ENCODE data around the gene GSK3A.
"Not testable (repeated sequence)": the region's sequence is repeated elsewhere in the genome, so short reads cannot be mapped to it uniquely, and the experiment has no call there.

The GSK3A gene

DNA sequence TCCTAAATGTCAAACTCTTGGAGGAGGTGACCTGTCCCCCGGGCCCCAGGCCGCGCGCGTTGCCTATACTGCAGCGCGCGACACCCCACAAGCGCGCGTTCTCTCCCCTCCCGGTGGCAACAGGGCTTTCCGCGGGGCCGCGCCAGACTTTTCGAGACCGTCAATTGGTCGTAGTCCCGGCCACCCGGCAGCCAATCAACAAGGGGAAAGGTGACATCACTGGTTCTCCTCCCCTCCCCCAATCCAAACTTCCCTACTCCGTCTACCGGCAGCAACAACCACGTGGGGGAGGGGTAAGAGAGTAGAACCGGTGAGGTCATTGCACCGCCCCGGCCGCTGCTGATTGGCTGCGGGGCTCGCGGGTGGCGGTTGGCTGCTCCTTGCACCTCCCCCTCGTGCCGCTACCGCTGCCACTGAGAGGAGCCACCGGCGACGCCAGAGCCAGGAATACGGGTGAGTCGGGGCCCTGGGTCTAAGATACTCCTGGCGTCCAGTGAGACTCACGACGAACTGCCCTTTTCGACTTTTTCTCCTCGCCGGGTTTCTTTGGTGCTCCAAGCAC lies 25.8 kb upstream of the GSK3A start:
- Histone ChIP-seq H3K27me3 (replicated peaks; ENCODE audit: control insufficient read depth, insufficient read depth, low read length, poor library complexity, severe bottlenecking) (no peaks in the 10 kb centered on the region), H3K36me3 (ENCODE audit: control insufficient read depth, insufficient read depth, low read length) (peaks cover 15% of the 10 kb centered on the region), H3K4me1 (ENCODE audit: control insufficient read depth, insufficient read depth, low read length, poor library complexity, severe bottlenecking) (peaks cover 26% of the 10 kb centered on the region), H3K9me3 (ENCODE audit: control insufficient read depth, low read length) (no peaks in the 10 kb centered on the region), H3K27ac (ENCODE audit: insufficient read depth, low read length, poor library complexity, severe bottlenecking) (peak overlapping the region; percentile 99), H3K4me3 (ENCODE audit: insufficient read depth, low read depth, low read length, poor library complexity, severe bottlenecking) (peak overlapping the region; percentile 63)
- peak; percentile 97 to 99 (median 99) for DNase-seq

DNA sequence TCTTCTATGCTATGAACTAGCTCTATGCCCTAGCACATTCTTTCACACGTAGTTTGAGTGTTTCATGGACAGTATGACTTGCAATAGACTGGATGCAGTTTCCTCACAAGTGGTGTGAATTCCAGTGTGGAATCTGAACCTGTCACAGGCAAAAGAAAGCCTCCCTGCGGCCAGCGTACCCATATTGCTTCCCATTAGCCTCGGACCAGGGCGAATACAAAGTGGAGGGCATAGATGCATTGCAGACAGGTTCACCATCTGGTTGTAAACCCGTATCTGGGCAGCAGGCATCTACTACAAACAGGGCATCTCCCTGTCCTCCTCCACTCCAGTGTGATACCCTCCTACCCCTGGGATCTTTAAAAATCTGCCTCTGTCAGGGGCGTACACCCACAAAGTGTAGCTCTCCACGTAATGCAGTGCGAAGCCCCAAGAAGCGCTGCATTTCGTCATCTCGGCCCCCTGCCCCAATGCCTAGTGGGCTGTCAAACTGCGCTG lies 25.3 kb upstream of the GSK3A start:
- peak overlapping the region; percentile 63 for H3K4me3 ChIP-seq (ENCODE audit: insufficient read depth, low read depth, low read length, poor library complexity, severe bottlenecking)
- DNase-seq, result no peak
- H3K9me3 ChIP-seq (ENCODE audit: control insufficient read depth, low read length), result no peaks in the 10 kb centered on the region
- peaks cover 26% of the 10 kb centered on the region for H3K4me1 ChIP-seq (ENCODE audit: control insufficient read depth, insufficient read depth, low read length, poor library complexity, severe bottlenecking)
- peak overlapping the region; percentile 99 for H3K27ac ChIP-seq (ENCODE audit: insufficient read depth, low read length, poor library complexity, severe bottlenecking)
- H3K36me3 ChIP-seq (ENCODE audit: control insufficient read depth, insufficient read depth, low read length), result peaks cover 10% of the 10 kb centered on the region
- no peaks in the 10 kb centered on the region for H3K27me3 ChIP-seq (replicated peaks; ENCODE audit: control insufficient read depth, insufficient read depth, low read length, poor library complexity, severe bottlenecking)

DNA sequence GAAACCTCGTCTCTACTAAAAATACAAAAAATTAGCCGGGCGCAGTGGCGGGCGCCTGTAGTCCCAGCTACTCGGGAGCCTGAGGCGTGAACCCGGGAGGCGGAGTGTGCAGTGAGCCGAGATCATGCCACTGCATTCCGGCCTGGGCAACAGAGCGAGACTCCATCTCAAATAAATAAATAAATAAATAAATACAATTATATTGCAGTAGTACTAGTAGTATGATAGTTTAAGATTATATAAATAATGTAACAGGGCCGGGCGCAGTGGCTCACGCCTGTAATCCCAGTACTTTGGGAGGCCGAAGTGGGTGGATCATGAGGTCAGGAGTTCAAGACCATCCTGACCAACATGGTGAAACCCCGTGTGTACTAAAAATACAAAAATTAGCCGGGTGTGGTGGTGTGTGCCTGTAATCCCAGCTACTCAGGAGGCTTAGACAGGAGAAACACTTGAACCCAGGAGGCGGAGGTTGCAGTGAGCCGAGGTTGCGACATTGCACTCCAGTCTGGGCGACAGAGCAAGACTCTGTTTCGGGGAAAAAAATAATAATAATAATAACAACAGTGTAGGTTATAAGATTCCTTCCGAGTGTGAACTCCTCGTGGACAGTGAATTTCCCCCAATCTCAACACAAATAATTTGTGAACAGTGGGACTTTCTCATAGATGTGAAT lies 24.7 kb upstream of the GSK3A start:
- H3K27me3 ChIP-seq (replicated peaks; ENCODE audit: control insufficient read depth, insufficient read depth, low read length, poor library complexity, severe bottlenecking); DNase-seq; H3K9me3 ChIP-seq (ENCODE audit: control insufficient read depth, low read length); H3K4me3 ChIP-seq (ENCODE audit: insufficient read depth, low read depth, low read length, poor library complexity, severe bottlenecking); H3K36me3 ChIP-seq (ENCODE audit: control insufficient read depth, insufficient read depth, low read length): not testable (repeated sequence)
- H3K27ac ChIP-seq (ENCODE audit: insufficient read depth, low read length, poor library complexity, severe bottlenecking), result peak overlapping the region; percentile 99
- peaks cover 26% of the 10 kb centered on the region for H3K4me1 ChIP-seq (ENCODE audit: control insufficient read depth, insufficient read depth, low read length, poor library complexity, severe bottlenecking)

DNA sequence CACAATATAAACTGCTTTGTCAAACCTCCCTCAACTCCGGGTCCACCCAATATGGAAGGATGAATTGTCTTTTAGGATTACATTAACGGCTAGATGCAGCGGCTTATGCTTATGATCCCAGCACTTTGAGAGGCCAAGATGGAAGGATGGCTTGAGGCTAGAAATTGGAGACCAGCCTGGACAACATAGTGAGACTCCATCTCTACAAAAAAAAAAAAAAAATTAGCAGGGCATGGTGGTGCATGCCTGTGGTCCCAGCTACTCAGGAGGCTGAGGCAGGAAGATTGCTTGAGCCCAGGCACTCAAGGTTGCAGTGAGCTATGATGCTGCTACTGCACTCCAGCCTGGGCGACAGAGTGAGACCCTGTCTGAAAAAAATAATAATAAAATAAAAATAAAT lies 23.7 kb upstream of the GSK3A start:
- not testable (repeated sequence) for H3K9me3 ChIP-seq (ENCODE audit: control insufficient read depth, low read length); DNase-seq; H3K27me3 ChIP-seq (replicated peaks; ENCODE audit: control insufficient read depth, insufficient read depth, low read length, poor library complexity, severe bottlenecking); H3K27ac ChIP-seq (ENCODE audit: insufficient read depth, low read length, poor library complexity, severe bottlenecking); H3K4me3 ChIP-seq (ENCODE audit: insufficient read depth, low read depth, low read length, poor library complexity, severe bottlenecking); H3K36me3 ChIP-seq (ENCODE audit: control insufficient read depth, insufficient read depth, low read length)
- H3K4me1 ChIP-seq (ENCODE audit: control insufficient read depth, insufficient read depth, low read length, poor library complexity, severe bottlenecking), result peaks cover 22% of the 10 kb centered on the region

DNA sequence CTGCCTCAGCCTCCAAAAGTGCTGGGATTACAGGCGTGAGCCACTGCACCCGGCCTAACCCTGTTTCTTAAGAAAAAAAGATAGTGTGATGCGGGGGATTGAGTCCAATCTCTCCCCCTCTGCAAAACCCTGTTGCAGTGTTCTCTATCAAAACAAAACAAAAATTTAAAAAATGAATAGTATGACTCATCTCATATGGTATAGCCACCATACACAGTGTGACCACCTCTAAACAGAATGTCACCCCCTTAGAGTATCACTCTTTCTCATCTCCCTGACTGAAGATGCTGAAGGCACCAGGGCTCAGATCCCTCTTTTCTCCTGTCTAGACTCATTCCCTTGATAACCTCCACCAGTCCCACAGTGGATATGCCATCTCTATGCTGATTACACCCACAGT lies 19.4 kb upstream of the GSK3A start:
- no peak overlapping the region for H3K27ac ChIP-seq (ENCODE audit: insufficient read depth, low read length, poor library complexity, severe bottlenecking)
- H3K4me1 ChIP-seq (ENCODE audit: control insufficient read depth, insufficient read depth, low read length, poor library complexity, severe bottlenecking), result no peaks in the 10 kb centered on the region
- no peaks in the 10 kb centered on the region for H3K27me3 ChIP-seq (replicated peaks; ENCODE audit: control insufficient read depth, insufficient read depth, low read length, poor library complexity, severe bottlenecking)
- no peaks in the 10 kb centered on the region for H3K9me3 ChIP-seq (ENCODE audit: control insufficient read depth, low read length)
- no peak for DNase-seq
- no peaks in the 10 kb centered on the region for H3K36me3 ChIP-seq (ENCODE audit: control insufficient read depth, insufficient read depth, low read length)
- no peak overlapping the region for H3K4me3 ChIP-seq (ENCODE audit: insufficient read depth, low read depth, low read length, poor library complexity, severe bottlenecking)

DNA sequence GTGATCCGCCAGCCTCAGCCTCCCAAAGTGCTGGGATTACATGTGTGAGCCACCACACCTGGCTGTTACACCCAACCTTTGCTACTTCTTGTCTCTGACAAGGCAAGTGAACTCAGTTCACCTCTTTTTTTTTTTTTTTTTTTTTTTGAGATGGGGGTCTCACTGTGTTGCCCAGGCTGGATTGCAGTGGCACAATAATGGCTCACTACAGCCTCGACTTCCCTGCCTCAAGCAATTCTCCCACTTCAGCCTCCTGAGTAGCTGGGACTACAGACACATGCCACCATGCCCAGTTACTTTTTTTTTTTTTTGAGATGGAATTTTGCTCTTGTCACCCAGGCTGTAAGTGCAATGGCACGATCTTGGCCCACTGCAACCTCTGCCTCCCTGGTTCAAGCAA lies 15.4 kb upstream of the GSK3A start:
- H3K27me3 ChIP-seq (replicated peaks; ENCODE audit: control insufficient read depth, insufficient read depth, low read length, poor library complexity, severe bottlenecking); DNase-seq; H3K27ac ChIP-seq (ENCODE audit: insufficient read depth, low read length, poor library complexity, severe bottlenecking); H3K9me3 ChIP-seq (ENCODE audit: control insufficient read depth, low read length); H3K4me3 ChIP-seq (ENCODE audit: insufficient read depth, low read depth, low read length, poor library complexity, severe bottlenecking); H3K36me3 ChIP-seq (ENCODE audit: control insufficient read depth, insufficient read depth, low read length): not testable (repeated sequence)
- H3K4me1 ChIP-seq (ENCODE audit: control insufficient read depth, insufficient read depth, low read length, poor library complexity, severe bottlenecking), result peaks cover 14% of the 10 kb centered on the region

DNA sequence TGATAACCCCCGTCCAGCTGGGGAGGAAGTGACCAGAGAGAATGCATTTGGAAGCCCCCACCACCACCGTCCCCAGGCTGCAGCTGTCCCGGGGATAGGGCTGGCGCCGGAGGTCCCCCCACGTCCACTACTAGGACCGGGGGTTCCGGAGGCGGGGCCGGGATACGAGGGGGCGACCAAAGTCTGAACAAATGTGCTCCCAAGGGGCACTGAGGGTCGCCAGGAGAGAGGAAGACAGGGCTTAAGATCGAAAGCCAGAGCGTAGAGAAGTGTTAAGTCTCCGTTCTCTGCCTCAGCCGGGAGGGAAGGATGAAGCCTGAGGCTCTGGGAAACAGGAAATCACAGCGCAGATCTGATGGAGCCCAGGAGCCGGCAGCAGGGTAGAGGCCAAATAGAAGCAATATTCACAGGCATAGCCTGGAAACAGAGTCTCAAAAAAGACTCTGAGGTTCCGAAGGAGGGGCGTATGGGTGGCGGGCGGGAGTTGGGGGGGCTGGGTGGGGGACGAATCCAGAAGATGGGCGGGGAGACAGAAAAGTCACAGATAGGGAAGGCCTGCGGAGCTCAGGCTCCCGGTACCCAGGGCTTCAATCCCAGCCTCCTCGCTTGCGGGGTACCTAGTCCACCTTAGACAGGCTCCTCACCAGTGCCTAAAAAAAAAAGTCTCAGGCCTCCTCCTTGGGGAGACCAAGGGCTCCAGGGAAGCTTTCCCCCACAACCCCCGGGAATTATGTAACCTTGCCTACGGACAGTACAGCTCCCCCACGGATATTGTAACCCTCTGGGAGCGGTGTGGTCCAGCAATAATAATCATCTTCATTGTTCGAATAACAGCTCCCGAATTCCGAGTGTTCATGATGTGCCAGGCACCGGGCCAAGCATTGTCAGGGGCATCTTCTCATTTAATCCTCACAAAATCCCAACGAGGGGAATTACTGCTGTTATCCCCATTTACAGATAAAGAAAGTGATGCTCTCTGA lies 13.7 kb upstream of the GSK3A start:
- Histone ChIP-seq H3K36me3 (ENCODE audit: control insufficient read depth, insufficient read depth, low read length) (no peaks in the 10 kb centered on the region), H3K27me3 (replicated peaks; ENCODE audit: control insufficient read depth, insufficient read depth, low read length, poor library complexity, severe bottlenecking) (no peaks in the 10 kb centered on the region), H3K9me3 (ENCODE audit: control insufficient read depth, low read length) (no peaks in the 10 kb centered on the region), H3K4me1 (ENCODE audit: control insufficient read depth, insufficient read depth, low read length, poor library complexity, severe bottlenecking) (peaks cover 25% of the 10 kb centered on the region), H3K4me3 (ENCODE audit: insufficient read depth, low read depth, low read length, poor library complexity, severe bottlenecking) (peak overlapping the region; percentile 98), H3K27ac (ENCODE audit: insufficient read depth, low read length, poor library complexity, severe bottlenecking) (peak overlapping the region; percentile 96)
- no peak for DNase-seq

DNA sequence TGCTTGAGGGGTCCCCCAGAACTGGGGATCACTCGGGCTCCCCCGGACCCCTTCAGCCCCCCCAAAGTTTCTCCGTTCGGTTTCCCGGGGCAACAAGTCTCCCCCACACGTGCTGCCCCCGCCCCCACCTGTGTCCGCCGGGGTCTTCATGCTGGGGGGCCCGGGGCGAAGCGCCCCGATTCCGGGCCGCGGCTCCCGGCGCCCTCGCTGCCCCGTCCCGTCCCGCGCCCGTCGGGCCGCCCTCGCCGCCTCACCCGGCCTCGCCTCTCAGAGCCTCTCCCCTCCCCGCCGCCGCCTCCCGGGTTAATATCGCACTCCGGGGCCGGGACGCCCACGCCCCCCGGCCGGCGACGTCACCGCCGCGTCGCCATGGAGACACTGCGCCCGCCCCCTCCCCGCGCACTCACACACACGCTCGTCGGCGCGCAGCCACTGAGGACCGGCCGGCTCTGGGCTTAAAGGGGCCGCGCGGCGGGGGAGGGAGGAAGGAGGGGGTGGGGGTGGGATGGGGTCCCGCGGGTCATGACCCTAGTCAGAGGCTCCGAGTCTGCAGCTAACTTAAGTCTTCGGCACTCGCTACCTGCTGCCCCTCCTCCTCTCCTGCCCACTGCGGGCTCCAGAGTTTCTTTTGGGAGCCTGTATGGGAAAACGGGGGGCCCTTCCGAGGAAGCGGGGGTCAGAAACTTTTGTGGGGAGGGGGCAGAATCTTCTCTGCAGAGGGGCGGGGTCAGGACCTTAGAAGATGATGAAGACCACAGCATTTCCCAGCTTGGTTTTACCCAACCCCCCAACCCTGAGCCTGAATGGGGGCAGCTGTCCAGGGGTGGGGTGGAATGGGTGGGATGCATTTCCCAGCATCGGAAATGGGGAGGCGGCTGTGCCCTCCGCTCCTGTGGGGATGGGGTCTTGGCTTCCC lies 12.7 kb upstream of the GSK3A start, which contains the start of gene ERF:
Gene ERF (minus strand): TSS at position 279 of the 916 bp plus-strand sequence. CDS start 129 bp downstream, at position 150.
- H3K36me3 ChIP-seq (ENCODE audit: control insufficient read depth, insufficient read depth, low read length), result peaks cover 2% of the 10 kb centered on the region
- DNase-seq, result peak; percentile 88 to 91 (median 88)
- no peaks in the 10 kb centered on the region for H3K9me3 ChIP-seq (ENCODE audit: control insufficient read depth, low read length)
- peak within 1 kb of the TSS; percentile 96 for H3K27ac ChIP-seq (ENCODE audit: insufficient read depth, low read length, poor library complexity, severe bottlenecking)
- peaks cover 31% of the 10 kb centered on the region for H3K4me1 ChIP-seq (ENCODE audit: control insufficient read depth, insufficient read depth, low read length, poor library complexity, severe bottlenecking)
- peak within 1 kb of the TSS; percentile 98 for H3K4me3 ChIP-seq (ENCODE audit: insufficient read depth, low read depth, low read length, poor library complexity, severe bottlenecking)
- H3K27me3 ChIP-seq (replicated peaks; ENCODE audit: control insufficient read depth, insufficient read depth, low read length, poor library complexity, severe bottlenecking), result no peaks in the 10 kb centered on the region

Measured in effector memory CD4-positive, alpha-beta T cell (primary cell).